Calu3 (cell line): ENCODE results near the gene RBM38. TPM values are rescaled to one million over a fixed set of nuclear protein-coding genes. Genes with fewer than 3 reads are reported as not detected.

ENCODE experiments used
- BruUV-seq: library from RNA; stranded (reverse); fragments of 400-500 nt; replicated peaks from 2 replicates; lab custom pipeline; 2021; lab: Mats Ljungman, UMichigan
- CTCF ChIA-PET: fragments of 300-600 bp; sonication (Branson Sonifier 250); formaldehyde crosslinking; loops from one replicate; lab custom pipeline; 2022; ENCODE audit warnings: antibody characterized with exemption; lab: Charles Lee
- DNase-seq: peaks from one replicate; pipeline ENCODE4 v3.0.0; 2022
- H3K27ac Mint-ChIP-seq: one replicate; pipeline ENCODE4 v1.8.0; 2022; ENCODE audit warnings: mixed read lengths; ENCODE audit not compliant: unreplicated experiment
- H3K27me3 Mint-ChIP-seq: one replicate; pipeline ENCODE4 v1.8.0; 2022; ENCODE audit warnings: mixed read lengths; ENCODE audit not compliant: unreplicated experiment
- H3K36me3 Mint-ChIP-seq: one replicate; pipeline ENCODE4 v1.8.0; 2022; ENCODE audit warnings: mild to moderate bottlenecking, moderate library complexity, mixed read lengths; ENCODE audit not compliant: insufficient read depth, unreplicated experiment
- H3K4me1 Mint-ChIP-seq: one replicate; pipeline ENCODE4 v1.8.0; 2022; ENCODE audit warnings: mild to moderate bottlenecking, low read depth, mixed read lengths; ENCODE audit not compliant: unreplicated experiment
- H3K4me3 Mint-ChIP-seq: one replicate; pipeline ENCODE4 v1.8.0; 2022; ENCODE audit warnings: mild to moderate bottlenecking, low read depth, moderate library complexity, mixed read lengths; ENCODE audit not compliant: unreplicated experiment
- H3K9me3 Mint-ChIP-seq: one replicate; pipeline ENCODE4 v1.8.0; 2022; ENCODE audit warnings: low read depth, mixed read lengths; ENCODE audit not compliant: unreplicated experiment
- CTCF ChIP-seq: fragments of 200-600 bp; IDR thresholded peaks from one replicate; pipeline ENCODE4 v1.8.0; 2022; ENCODE audit warnings: antibody characterized with exemption; ENCODE audit not compliant: unreplicated experiment
- intact Hi-C: fragments of 100-400 bp; cut with micrococcal nuclease; formaldehyde crosslinking; loops from one replicate; pipeline ENCODE4 v1.10.0; 2022; ENCODE audit not compliant: unreplicated experiment
- total RNA-seq: library from RNA; stranded (reverse); gene quantifications from 2 replicates; pipeline ENCODE4 v1.2.3, GENCODE V29; 2022

Gene RBM38
- total RNA-seq, 1 experiment from 2014 or later = 29.5 TPM

GRCh38 chr20:57372157-57372556, 19.0 kb upstream of the RBM38 start:
- Mint-ChIP-seq H3K4me1 (no peaks in the 10 kb centered on the region), H3K4me3 (no peak overlapping the region), H3K36me3 (peaks cover 66% of the 10 kb centered on the region), H3K9me3 (no peaks in the 10 kb centered on the region), H3K27me3 (no peaks in the 10 kb centered on the region), H3K27ac (no peak overlapping the region)
- intact Hi-C loops = no loop called here
- no TSS peak for BruUV-seq
- no peak for DNase-seq
- CTCF ChIA-PET = interaction anchor here (0.6 kb wide), 1 partner anchor 1350 kb away, joined by 3 read pairs; no protein-coding TSS in a partner anchor
- no peak for TF ChIP-seq CTCF

GRCh38 chr20:57372581-57373350, 18.4 kb upstream of the RBM38 start:
- CTCF ChIA-PET = interaction anchor here (0.6 kb wide), 1 partner anchor 11 kb away, joined by 3 read pairs; no protein-coding TSS in a partner anchor
- intact Hi-C loops = no loop called here
- no peaks in the 10 kb centered on the region for H3K9me3 Mint-ChIP-seq

GRCh38 chr20:57374343-57374930, 16.8 kb upstream of the RBM38 start:
- no peaks in the 10 kb centered on the region for H3K4me1 Mint-ChIP-seq
- H3K27ac Mint-ChIP-seq = no peak overlapping the region
- no peak for TF ChIP-seq CTCF
- H3K4me3 Mint-ChIP-seq = no peak overlapping the region
- CTCF ChIA-PET = no interaction called here
- intact Hi-C loops = no loop called here
- H3K9me3 Mint-ChIP-seq = no peaks in the 10 kb centered on the region
- H3K36me3 Mint-ChIP-seq = peaks cover 70% of the 10 kb centered on the region
- no peak for DNase-seq
- no peaks in the 10 kb centered on the region for H3K27me3 Mint-ChIP-seq
- BruUV-seq = no TSS peak

More at GRCh38 chr20:57372581-57373350, 18.4 kb upstream of the RBM38 start:
- Mint-ChIP-seq H3K27ac (no peak overlapping the region), H3K4me1 (no peaks in the 10 kb centered on the region), H3K4me3 (no peak overlapping the region), H3K27me3 (no peaks in the 10 kb centered on the region), H3K36me3 (peaks cover 69% of the 10 kb centered on the region)
- no peak for TF ChIP-seq CTCF
- no TSS peak for BruUV-seq
- no peak for DNase-seq

- no peaks in the 10 kb centered on the region for H3K9me3 Mint-ChIP-seq
- H3K36me3 Mint-ChIP-seq = peaks cover 68% of the 10 kb centered on the region
- no TSS peak for BruUV-seq
- H3K4me1 Mint-ChIP-seq = no peaks in the 10 kb centered on the region
- H3K27me3 Mint-ChIP-seq = no peaks in the 10 kb centered on the region
- intact Hi-C loops = no loop called here
- DNase-seq = no peak
- H3K4me3 Mint-ChIP-seq = no peak overlapping the region
- no peak for TF ChIP-seq CTCF
- CTCF ChIA-PET = no interaction called here
- no peak overlapping the region for H3K27ac Mint-ChIP-seq
Measured at GRCh38 chr20:57374931-57375651, 16.1 kb upstream of the RBM38 start.
